HEK293T (cell line): ENCODE measurements around the gene FSTL4.

Experiments used
- ARNT ChIP-seq: fragments of 450-650 bp; IDR thresholded peaks from 2 replicates; pipeline ENCODE4 v1.6.1; 2017; ENCODE audit warnings: mild to moderate bottlenecking
- BHLHE40 ChIP-seq: fragments of 450-650 bp; IDR thresholded peaks from 2 replicates; pipeline ENCODE4 v1.6.1; 2016; ENCODE audit warnings: mild to moderate bottlenecking, moderate library complexity, borderline replicate concordance
- CTBP1 ChIP-seq: fragments of 450-650 bp; IDR thresholded peaks from 2 replicates; pipeline ENCODE4 v1.6.1; 2016; ENCODE audit warnings: borderline replicate concordance
- ELF4 ChIP-seq: fragments of 450-650 bp; IDR thresholded peaks from 2 replicates; pipeline ENCODE4 v1.6.1; 2017; ENCODE audit warnings: antibody characterized with exemption
- FOXA1 ChIP-seq: fragments of 450-650 bp; IDR thresholded peaks from 2 replicates; pipeline ENCODE4 v1.6.1; 2016; ENCODE audit warnings: mild to moderate bottlenecking
- FOXK2 ChIP-seq: fragments of 450-650 bp; IDR thresholded peaks from 2 replicates; pipeline ENCODE4 v1.6.1; 2016; ENCODE audit warnings: mild to moderate bottlenecking
- FOXM1 ChIP-seq: fragments of 450-650 bp; IDR thresholded peaks from 2 replicates; pipeline ENCODE4 v1.6.1; 2017; ENCODE audit warnings: mild to moderate bottlenecking, borderline replicate concordance
- HDGF ChIP-seq: fragments of 450-650 bp; IDR thresholded peaks from 2 replicates; pipeline ENCODE4 v1.6.1; 2017; ENCODE audit warnings: antibody characterized with exemption, borderline replicate concordance
- SP1 ChIP-seq: fragments of 450-650 bp; IDR thresholded peaks from 2 replicates; pipeline ENCODE4 v1.6.1; 2017
- SUZ12 ChIP-seq: fragments of 450-650 bp; IDR thresholded peaks from 2 replicates; pipeline ENCODE4 v1.6.1; 2016; ENCODE audit warnings: mild to moderate bottlenecking
- TARDBP ChIP-seq: fragments of 450-650 bp; IDR thresholded peaks from 2 replicates; pipeline ENCODE4 v1.6.1; 2016
- ZNF384 ChIP-seq: fragments of 450-650 bp; IDR thresholded peaks from 2 replicates; pipeline ENCODE4 v1.6.1; 2016

- no peak for TF ChIP-seq FOXM1
- no peak for TF ChIP-seq FOXK2
- no peak for TF ChIP-seq SUZ12
- TF ChIP-seq ARNT, result no peak
- no peak for TF ChIP-seq ELF4
- no peak for TF ChIP-seq BHLHE40
- TF ChIP-seq HDGF, result no peak
- TF ChIP-seq FOXA1, result no peak
- TF ChIP-seq TARDBP, result no peak
- TF ChIP-seq ZNF384, result no peak
- TF ChIP-seq CTBP1, result no peak
- TF ChIP-seq SP1, result no peak
Observed at GRCh38 chr5:133325864-133326263, 286.5 kb downstream of the FSTL4 start.
